Right lung (tissue), 5 donors: ENCODE measurements around the gene IRF2BP1. TPM values are rescaled to one million over a fixed set of nuclear protein-coding genes. Genes with fewer than 3 reads are reported as not detected.
"Not testable (repeated sequence)": the region's sequence is repeated elsewhere in the genome, so short reads cannot be mapped to it uniquely, and the experiment has no call there.

Experiments used
- DNase-seq, 2 donors: peaks; one replicate each; pipeline ENCODE4 v3.0.0-alpha.2; 2013
- polyA plus RNA-seq, 5 donors: library from polyadenylated mRNA; unstranded; fragments of 120-200 nt; gene quantifications; one replicate each; pipeline versions ENCODE4 v1.2.1 to v1.2.3, GENCODE V29; 2013; ENCODE audit warnings: inconsistent platforms in 1 of 5, low replicate concordance in 1 of 5; ENCODE audit not compliant: insufficient read length in 5 of 5, insufficient read depth in 1 of 5

Gene IRF2BP1
- polyA plus RNA-seq, 5 donors, result 12.1 to 33.4 (median 15.8) TPM

DNA sequence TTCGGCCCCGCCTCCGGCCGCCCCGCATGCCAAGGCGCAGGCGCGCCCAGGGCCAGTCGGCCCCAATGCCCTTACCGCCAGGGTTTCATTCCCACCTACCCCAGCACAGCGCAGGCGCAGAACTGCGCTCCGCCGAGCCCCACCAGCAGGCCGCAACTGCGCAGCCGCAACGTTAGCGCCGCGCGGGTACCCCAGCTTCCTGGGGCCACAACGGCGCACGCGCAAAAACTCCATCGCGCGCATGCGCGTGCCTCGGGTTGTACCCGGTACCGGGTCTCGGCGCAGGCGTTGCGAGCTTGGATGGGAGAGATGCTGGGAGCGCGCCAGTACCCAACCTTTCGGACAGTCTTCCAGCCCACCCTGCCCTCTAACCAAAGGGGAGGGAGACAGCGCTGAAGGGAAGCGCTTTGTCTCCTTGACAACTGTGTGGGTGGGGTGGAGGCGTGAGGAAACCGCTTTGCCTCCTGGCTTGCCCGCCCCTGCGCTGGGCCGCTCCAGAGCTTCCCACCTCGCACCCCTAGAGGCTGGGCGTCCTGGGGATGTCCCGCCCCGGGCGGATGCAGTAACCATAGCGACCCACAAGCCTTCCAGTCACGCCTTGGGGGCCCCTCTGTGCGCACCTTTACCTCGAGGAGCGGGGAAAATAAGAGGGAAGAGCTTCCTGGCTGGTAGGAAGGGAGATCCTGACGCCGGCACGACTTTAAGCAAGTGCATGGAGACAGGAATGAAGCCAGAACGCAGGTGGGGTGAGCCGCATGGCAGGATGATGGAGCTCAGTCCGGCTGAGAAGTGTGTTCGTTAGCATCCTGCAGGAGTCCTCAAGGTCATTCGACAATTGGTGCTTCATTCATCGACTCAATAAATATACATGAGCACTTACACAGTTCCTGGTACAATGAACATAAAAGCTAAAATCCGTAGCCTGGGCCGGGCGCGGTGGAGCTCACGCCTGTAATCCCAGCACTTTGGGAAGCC is 17.0 kb upstream of the IRF2BP1 start:
- peak; percentile 99 to 100 for DNase-seq

DNA sequence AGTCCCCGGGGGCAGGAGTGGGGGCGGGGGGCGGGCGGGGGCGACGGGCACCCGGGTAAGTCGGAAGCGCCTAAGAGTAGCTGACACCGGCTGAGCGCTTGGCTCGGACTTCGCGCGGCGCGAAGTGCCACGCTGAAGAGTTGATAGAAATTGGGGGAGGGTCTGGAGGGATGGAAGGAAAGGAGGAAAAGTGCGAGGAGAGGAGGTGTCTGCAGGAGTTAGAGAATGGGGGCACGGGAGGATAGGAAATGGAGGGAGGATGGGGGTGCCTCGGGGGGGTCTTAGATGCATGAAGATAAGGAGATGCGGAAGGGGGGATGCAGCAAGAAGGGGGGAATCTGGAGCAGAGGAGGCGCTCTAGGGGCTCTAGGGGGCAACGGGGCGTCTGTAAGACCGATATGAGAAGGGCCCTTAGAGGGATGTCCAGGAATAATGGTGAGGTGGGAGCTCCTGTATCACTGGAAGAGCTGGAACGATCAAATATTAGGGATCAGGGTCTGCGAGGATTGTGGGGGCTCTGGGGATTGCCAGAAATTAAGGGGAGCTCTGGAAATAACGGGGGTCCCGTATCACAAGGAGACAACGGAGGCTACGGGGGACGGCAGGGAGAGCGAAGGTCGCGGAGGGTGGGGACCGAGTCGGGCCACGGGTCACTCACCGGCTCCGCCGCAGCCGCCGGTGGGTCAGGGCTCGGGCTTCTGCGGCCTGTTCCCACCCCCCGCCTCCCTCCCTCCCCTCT is 16.1 kb upstream of the IRF2BP1 start, which contains the start of gene MYPOP:
Gene MYPOP, minus strand, starts transcription at position 702 of the 739 bp plus-strand sequence. CDS start 840 bp downstream, outside the sequence.
- DNase-seq, result peak in 1 of 2 donors; percentile 13

GRCh38 chr19:45901432-45901911 is 15.5 kb upstream of the IRF2BP1 start:
- peak in 1 of 2 donors; percentile 32 for DNase-seq

DNA sequence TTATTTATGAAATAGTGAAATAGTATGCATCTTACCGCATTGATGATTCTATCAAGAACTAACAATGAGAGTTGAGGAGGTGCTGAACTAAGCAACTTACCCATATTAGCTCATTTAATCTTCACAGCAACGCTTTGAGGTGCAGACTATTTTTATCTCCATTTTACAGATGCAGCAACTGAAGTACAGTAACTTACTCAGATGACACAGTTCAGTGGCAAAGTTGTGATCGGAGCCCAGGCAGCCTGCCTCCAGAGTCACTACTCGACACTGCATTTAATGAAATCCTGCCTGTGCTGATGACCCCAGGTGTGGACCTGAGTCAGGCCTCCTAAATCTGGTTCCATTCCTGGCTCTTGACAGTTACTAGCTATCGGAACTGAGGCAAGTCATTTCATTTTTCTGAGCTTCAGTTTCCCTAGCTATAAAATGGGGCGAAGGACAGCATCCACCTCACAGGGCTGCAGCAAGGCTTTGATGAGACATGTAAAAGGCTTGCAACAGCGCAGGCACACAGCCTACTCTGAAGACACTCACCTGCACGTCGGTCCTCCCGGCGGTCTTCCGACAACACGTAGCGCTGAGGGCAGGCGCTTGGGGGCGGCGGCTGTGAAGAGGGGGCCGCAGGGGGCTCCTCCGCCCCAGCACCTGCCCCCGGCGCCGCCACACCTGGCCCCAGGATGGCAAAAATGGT is 14.9 kb upstream of the IRF2BP1 start:
- DNase-seq, result no peak

DNA sequence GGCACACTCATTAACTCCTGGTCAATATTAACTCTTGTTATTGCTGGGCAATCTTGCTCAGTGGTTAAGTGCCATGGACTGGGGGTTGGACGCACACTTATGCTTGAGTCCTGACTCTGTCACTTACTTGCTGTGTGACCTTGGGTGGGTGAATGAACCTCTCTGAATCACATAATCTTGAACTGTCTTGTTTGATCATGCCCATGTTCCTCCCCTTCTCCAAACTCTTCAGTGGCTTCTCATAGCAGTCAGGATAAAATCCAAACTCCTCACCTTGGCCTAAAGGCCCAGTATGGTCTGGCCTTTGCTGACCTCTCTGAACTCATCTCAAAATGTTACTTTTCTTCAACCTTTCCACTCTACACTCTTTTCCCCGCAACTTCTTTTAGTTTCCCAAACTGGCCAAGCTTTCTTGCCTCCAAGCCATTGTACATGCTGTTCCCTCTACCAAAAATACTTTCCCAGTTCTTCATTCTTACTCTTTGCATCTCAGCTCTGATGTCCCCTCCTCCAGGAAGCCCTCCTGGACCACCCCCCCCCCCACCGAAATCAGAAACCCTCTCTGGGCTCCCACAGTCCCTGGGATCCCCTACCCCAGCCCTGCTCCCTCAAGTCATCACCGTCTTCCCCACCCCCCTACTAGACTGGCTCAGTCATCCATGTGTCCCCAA is 14.1 kb upstream of the IRF2BP1 start:
- DNase-seq, result no peak

GRCh38 chr19:45899253-45899652 is 13.3 kb upstream of the IRF2BP1 start:
- DNase-seq, result no peak

- DNase-seq, result no peak
These were observed 11.4 kb upstream of the IRF2BP1 start for GRCh38 chr19:45897261-45897812.

DNA sequence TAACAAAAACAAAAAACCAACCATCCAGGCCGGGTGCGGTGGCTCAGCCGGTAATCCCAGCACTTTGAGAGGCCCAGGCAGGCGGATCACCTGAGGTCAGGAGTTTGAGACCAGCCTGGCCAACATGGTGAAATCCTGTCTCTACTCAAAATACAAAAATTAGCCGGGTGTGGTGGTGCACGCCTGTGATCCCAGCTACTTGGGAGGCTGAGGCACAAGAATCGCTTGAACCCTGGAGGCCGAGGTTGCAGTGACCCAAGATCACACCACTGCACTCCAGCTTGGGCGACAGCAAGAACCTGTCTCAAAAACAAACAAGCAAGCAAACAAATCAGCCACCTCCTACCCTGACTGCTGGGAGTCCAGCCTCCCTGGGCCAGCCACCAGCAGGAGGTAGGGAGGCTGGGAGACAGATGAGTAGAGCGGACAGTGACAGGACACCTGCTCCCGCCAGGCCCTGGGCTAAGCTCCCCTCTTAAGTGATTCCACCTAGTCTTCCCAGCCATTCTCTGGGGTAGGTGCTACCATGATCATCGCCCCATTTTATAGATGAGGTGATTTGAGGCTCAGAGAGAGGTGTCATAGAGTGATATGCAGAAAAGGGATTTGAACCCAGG is 10.2 kb upstream of the IRF2BP1 start:
- not testable (repeated sequence) for DNase-seq

- no peak for DNase-seq
These were observed 9.6 kb upstream of the IRF2BP1 start for GRCh38 chr19:45895519-45895972.

DNA sequence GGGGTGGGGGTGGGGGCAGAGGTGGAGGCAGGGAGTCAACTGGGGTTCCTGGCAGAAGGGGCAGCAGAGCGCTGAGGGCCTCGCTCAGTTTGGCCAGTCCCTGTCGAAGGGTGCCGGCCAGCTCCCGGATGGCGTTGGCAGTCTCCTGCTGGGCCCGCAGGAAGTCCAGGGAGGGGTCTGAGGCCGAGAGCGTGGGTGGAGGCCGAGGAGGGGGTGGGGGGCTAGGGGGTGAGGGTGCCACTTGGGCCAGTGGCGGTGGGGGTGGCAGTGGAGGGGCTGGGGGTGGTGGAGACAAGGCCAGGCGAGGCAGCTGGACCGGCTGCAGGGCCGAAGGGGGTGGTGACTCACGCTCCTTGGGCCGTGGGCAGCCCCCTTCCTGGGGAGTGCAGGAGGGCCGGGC is 4.9 kb upstream of the IRF2BP1 start:
- DNase-seq, result no peak

GRCh38 chr19:45889210-45889885 is 3.4 kb upstream of the IRF2BP1 start:
- DNase-seq, result no peak

GRCh38 chr19:45887200-45887710 is 1.3 kb upstream of the IRF2BP1 start:
- DNase-seq, result no peak

DNA sequence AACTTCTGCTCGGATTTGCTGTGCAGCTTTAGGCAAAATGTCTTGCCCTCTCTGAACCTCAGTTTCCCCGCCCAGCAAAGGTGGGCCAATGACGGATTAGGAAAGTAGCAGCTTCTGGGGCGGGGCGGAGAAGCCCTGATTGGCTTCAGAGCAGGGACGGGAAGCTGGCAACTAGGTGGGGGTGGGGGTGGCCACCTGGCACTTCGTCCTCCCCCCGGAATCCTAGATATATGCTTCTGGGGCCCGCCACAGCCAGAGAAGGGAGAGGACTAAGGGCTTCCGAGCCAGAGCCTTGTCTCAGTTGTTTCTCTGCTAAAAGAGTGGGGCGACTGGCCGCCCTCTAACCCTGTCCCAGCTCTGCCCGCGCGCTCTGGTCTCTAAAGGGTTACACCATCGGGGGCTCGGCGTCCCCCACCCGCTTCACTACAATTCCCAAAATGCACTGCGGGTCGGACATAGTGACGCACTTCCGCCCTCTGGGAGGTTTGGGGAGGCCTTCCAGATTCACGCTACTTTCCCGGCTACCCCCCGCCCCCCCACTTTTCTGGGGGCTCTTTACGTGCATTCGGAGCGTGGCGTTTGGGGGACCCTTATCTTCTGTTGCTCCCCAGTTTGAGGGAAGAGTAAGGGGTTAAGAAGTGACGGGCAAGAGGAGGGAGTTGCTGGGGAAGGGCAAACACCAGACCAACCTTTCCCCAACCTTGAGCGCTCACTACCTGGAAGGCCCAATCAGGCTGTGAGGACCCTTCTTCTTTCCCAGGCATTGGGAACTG is 672 bp upstream of the IRF2BP1 start:
- DNase-seq, result peak; percentile 89 to 92

DNA sequence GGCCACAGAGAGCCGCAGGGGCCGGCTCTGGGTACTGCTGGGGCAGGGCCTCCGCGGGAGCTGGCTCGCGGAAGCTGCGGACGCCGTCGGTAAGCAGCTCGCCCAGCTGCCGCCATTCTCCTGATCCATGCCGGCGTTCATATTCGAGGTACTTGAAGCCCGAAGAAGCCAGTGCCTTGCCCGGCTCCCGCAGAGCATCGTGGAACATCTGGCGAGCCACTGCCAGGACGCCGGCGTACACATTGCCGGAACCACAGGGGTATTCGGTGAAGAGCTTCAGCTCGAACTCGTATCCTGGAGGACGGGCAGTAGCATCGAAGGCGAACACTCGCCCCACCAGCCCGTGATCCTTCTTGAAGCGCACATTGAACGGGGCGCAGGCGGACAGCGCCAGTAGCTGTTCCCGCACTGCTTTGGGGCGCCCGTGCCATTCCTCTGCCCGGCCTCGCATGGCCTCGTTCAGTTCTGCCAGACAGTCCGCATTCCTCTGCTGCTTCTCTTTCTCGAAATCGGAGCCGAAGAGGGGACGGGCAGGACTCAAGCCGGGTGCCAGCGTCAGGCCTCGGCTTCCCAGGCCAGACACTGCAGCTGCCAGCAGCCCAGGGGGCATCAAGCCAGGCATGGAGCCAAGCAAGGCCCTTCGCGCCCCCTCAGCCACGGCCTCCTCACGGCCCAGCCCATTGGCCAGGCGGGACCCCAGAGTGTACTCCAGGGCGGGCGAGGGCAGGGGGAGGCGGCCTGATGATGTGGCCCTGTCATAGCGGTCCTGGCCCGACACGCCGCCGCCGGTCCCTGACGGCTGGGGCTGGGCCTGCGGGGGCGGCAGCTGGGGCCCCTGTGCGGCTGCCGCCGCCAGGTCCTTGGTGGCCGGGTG is 1.0 kb downstream of the IRF2BP1 start:
- no peak for DNase-seq

- DNase-seq, result no peak
These were observed 1.9 kb downstream of the IRF2BP1 start for GRCh38 chr19:45883881-45884681.

- no peak for DNase-seq
These were observed 2.4 kb downstream of the IRF2BP1 start for GRCh38 chr19:45883586-45883880.
